HCT116 (cell line): ENCODE measurements around the gene WNT5B. TPM values are rescaled to one million over a fixed set of nuclear protein-coding genes. Genes with fewer than 3 reads are reported as not detected.

Source experiments
- ATAC-seq: fragments of 200-7000 bp; cut with Tn5 transposase; 2 replicates; pipeline ENCODE4 v1.9.1; 2020; ENCODE audit warnings: mild to moderate bottlenecking, moderate library complexity
- BruUV-seq: library from RNA; stranded (reverse); fragments of 400-500 nt; replicated peaks from 2 replicates; lab custom pipeline; 2021; lab: Mats Ljungman, UMichigan
- CTCF ChIA-PET: fragments of 300-600 bp; sonication (Branson Sonifier 250); formaldehyde crosslinking; loops from one replicate; lab custom pipeline; 2021; ENCODE audit warnings: antibody characterized with exemption; lab: Charles Lee
- POLR2A ChIA-PET: fragments of 300-600, 350-600 bp; sonication (Branson Sonifier 250); formaldehyde crosslinking; loops from one replicate; lab custom pipeline; 2021; ENCODE audit warnings: antibody characterized with exemption; lab: Charles Lee
- RAD21 ChIA-PET, 2 experiments: fragments of 300-600 bp; sonication (Branson Sonifier 250); formaldehyde crosslinking; loops; one replicate each; lab custom pipeline; 2023; ENCODE audit warnings: low total read pairs in 2 of 2; ENCODE audit not compliant: uncharacterized antibody in 2 of 2, unreplicated experiment in 2 of 2, low non-redundant PET in 1 of 2; lab: Charles Lee
- DNase-seq: peaks from one replicate; pipeline ENCODE4 v3.0.0-alpha.2; 2010; ENCODE audit warnings: low read depth, low spot score
- H2AFZ ChIP-seq: fragments of 200-600 bp; shearing (Covaris generic), sonication (generic); 2 replicates; pipeline ENCODE4 v1.6.1; 2017; ENCODE audit warnings: low read depth, mixed run types, mixed read lengths, antibody characterized with exemption, low read length; ENCODE audit not compliant: poor library complexity, severe bottlenecking
- H3K27ac ChIP-seq: 2 replicates; pipeline ENCODE4 v1.5.1; 2012; ENCODE audit warnings: low read depth, low read length
- H3K27me3 ChIP-seq: fragments of 200-600 bp; sonication (generic); 2 replicates; pipeline ENCODE4 v1.6.1; 2016; ENCODE audit warnings: mixed run types, low read length, mixed read lengths; ENCODE audit not compliant: insufficient read depth
- H3K36me3 ChIP-seq, 2 experiments: fragments of 200-500 bp in 1 of 2; fragments of 200-600 bp in 1 of 2; sonication (Bioruptor generic) in 1 of 2; sonication (generic) in 1 of 2; 2 replicates each; pipeline versions ENCODE4 v1.5.1 to v1.6.1; 2014 to 2016; ENCODE audit warnings: low read length in 2 of 2, inconsistent platforms in 1 of 2, mixed read lengths in 1 of 2, mixed run types in 1 of 2; ENCODE audit not compliant: insufficient read depth in 2 of 2, control insufficient read depth in 1 of 2
- H3K4me1 ChIP-seq, 2 experiments: fragments of 200-600 bp in 1 of 2; sonication (generic) in 1 of 2; 2 replicates each; pipeline versions ENCODE4 v1.5.1 to v1.6.1; 2012 to 2017; ENCODE audit warnings: low read length in 2 of 2, inconsistent platforms in 1 of 2, mild to moderate bottlenecking in 1 of 2, mixed read lengths in 1 of 2, mixed run types in 1 of 2, moderate library complexity in 1 of 2; ENCODE audit not compliant: insufficient read depth in 2 of 2, control insufficient read depth in 1 of 2
- H3K4me2 ChIP-seq: fragments of 200-600 bp; sonication (generic); 2 replicates; pipeline ENCODE4 v1.6.1; 2017; ENCODE audit warnings: mixed run types, low read length, mixed read lengths
- H3K4me3 ChIP-seq, 2 experiments: fragments of 200-600 bp in 1 of 2; sonication (generic) in 1 of 2; replicated peaks in 1 of 2; 2 replicates each; pipeline ENCODE4 v1.5.1; 2011 to 2016; ENCODE audit warnings: low read length in 2 of 2, control low read depth in 1 of 2, low read depth in 1 of 2, mild to moderate bottlenecking in 1 of 2, mixed read lengths in 1 of 2, mixed run types in 1 of 2
- H3K79me2 ChIP-seq: fragments of 200-600 bp; sonication (generic); 2 replicates; pipeline ENCODE4 v1.6.1; 2017; ENCODE audit warnings: mild to moderate bottlenecking, mixed run types, low read length, moderate library complexity, mixed read lengths; ENCODE audit not compliant: insufficient read depth
- H3K9ac ChIP-seq: fragments of 200-600 bp; sonication (generic); 2 replicates; pipeline ENCODE4 v1.6.1; 2016; ENCODE audit warnings: low read length, mixed read lengths
- H3K9me2 ChIP-seq: fragments of 200-600 bp; sonication (generic), shearing (Covaris generic); 2 replicates; pipeline ENCODE4 v1.6.1; 2017; ENCODE audit warnings: mixed run types, mild to moderate bottlenecking, moderate library complexity; ENCODE audit not compliant: insufficient read depth
- H3K9me3 ChIP-seq, 2 experiments: fragments of 200-500 bp in 1 of 2; fragments of 200-600 bp in 1 of 2; sonication (Bioruptor generic) in 1 of 2; sonication (generic) in 1 of 2; 2 replicates each; pipeline ENCODE4 v1.6.1; 2014 to 2017; ENCODE audit warnings: low read length in 2 of 2, mixed read lengths in 2 of 2, inconsistent platforms in 1 of 2, low read depth in 1 of 2, mild to moderate bottlenecking in 1 of 2, mixed run types in 1 of 2, moderate library complexity in 1 of 2; ENCODE audit not compliant: control insufficient read depth in 1 of 2, insufficient read depth in 1 of 2
- H4K20me1 ChIP-seq: fragments of 200-600 bp; sonication (generic), shearing (Covaris generic); 2 replicates; pipeline ENCODE4 v1.6.1; 2017; ENCODE audit warnings: mixed run types, mild to moderate bottlenecking, moderate library complexity; ENCODE audit not compliant: insufficient read depth
- ATF3 ChIP-seq: IDR thresholded peaks from 2 replicates; pipeline ENCODE4 v1.6.1; 2012
- CBX3 ChIP-seq: IDR thresholded peaks from 2 replicates; pipeline ENCODE4 v1.6.1; 2012; ENCODE audit warnings: low read depth
- CEBPB ChIP-seq: IDR thresholded peaks from 2 replicates; pipeline ENCODE4 v1.6.1; 2012; ENCODE audit warnings: low read depth
- CTCF ChIP-seq, 3 experiments: fragments of 200-600 bp in 1 of 3; sonication (generic) in 1 of 3; IDR thresholded peaks in 2 of 3; conservative IDR thresholded peaks in 1 of 3; 2 replicates each; pipeline ENCODE4 v1.5.1; 2012 to 2017; ENCODE audit warnings: low read depth in 2 of 3, low read length in 2 of 3, antibody characterized with exemption in 1 of 3, borderline replicate concordance in 1 of 3, control low read depth in 1 of 3, mild to moderate bottlenecking in 1 of 3, mixed read lengths in 1 of 3, mixed run types in 1 of 3, moderate library complexity in 1 of 3; ENCODE audit not compliant: insufficient read depth in 1 of 3
- EGR1 ChIP-seq: IDR thresholded peaks from 2 replicates; pipeline ENCODE4 v1.6.1; 2012; ENCODE audit warnings: low read depth
- ELF1 ChIP-seq: IDR thresholded peaks from 2 replicates; pipeline ENCODE4 v1.6.1; 2012; ENCODE audit warnings: low read depth, borderline replicate concordance
- EZH2 ChIP-seq: fragments of 200-600 bp; sonication (generic); IDR thresholded peaks from 2 replicates; pipeline ENCODE4 v1.6.1; 2017; ENCODE audit warnings: antibody characterized with exemption, mixed run types
- EZH2phosphoT487 ChIP-seq: fragments of 200-600 bp; IDR thresholded peaks from 2 replicates; pipeline ENCODE4 v1.6.1; 2018; ENCODE audit warnings: antibody characterized with exemption, borderline replicate concordance
- FOSL1 ChIP-seq: IDR thresholded peaks from 2 replicates; pipeline ENCODE4 v1.6.1; 2012; ENCODE audit warnings: low read depth
- JUND ChIP-seq: IDR thresholded peaks from 2 replicates; pipeline ENCODE4 v1.6.1; 2012
- MAX ChIP-seq: IDR thresholded peaks from 2 replicates; pipeline ENCODE4 v1.6.1; 2012
- POLR2AphosphoS5 ChIP-seq: IDR thresholded peaks from 2 replicates; pipeline ENCODE4 v1.6.1; 2011; ENCODE audit warnings: mild to moderate bottlenecking, low read depth, low read length, moderate library complexity
- SIN3A ChIP-seq: IDR thresholded peaks from 2 replicates; pipeline ENCODE4 v1.6.1; 2012; ENCODE audit warnings: low read depth
- SRF ChIP-seq: IDR thresholded peaks from 2 replicates; pipeline ENCODE4 v1.6.1; 2012; ENCODE audit warnings: low read depth
- ZBTB33 ChIP-seq: IDR thresholded peaks from 2 replicates; pipeline ENCODE4 v1.6.1; 2011; ENCODE audit warnings: mild to moderate bottlenecking, low read length, moderate library complexity; ENCODE audit not compliant: insufficient replicate concordance; ENCODE audit errors: extremely low read depth
- ZFX ChIP-seq: fragments of 450-650 bp; IDR thresholded peaks from 2 replicates; pipeline ENCODE4 v1.6.1; 2017
- ZNF274 ChIP-seq: fragments of 200-500 bp; sonication (Bioruptor generic); IDR thresholded peaks from 2 replicates; pipeline ENCODE4 v1.6.1; 2014; ENCODE audit warnings: mild to moderate bottlenecking, low read depth, low read length, inconsistent platforms
- intact Hi-C: fragments of 100-400 bp; cut with micrococcal nuclease; formaldehyde crosslinking; loops from 2 replicates; pipeline ENCODE4 v1.10.0; 2022
- total RNA-seq: library from RNA; stranded (reverse); gene quantifications from one replicate; pipeline ENCODE4 v1.2.1, GENCODE V29; 2021; ENCODE audit not compliant: unreplicated experiment

WNT5B gene
- total RNA-seq, 1 experiment from 2014 or later: 0.52 TPM

GRCh38 chr12:1610072-1610643 lies 18.9 kb upstream of the WNT5B start:
- peaks cover 8 to 18% of the 10 kb centered on the region in 2 experiments for H3K4me1 ChIP-seq
- no peaks in the 10 kb centered on the region for H4K20me1 ChIP-seq
- no peaks in the 10 kb centered on the region for H3K36me3 ChIP-seq
- ATAC-seq: no peak
- H3K4me2 ChIP-seq: no peak overlapping the region
- H3K9me2 ChIP-seq: no peaks in the 10 kb centered on the region
- H3K79me2 ChIP-seq: no peaks in the 10 kb centered on the region
- no peak overlapping the region for H3K27ac ChIP-seq
- TF ChIP-seq EZH2phosphoT487 (no peak), CTCF (IDR thresholded peaks at IDR 0.05 in 2 of 3, conservative IDR thresholded peaks at IDR 0.05 in 1 of 3; ENCODE audit: borderline replicate concordance in 1 of 3, insufficient read depth in 1 of 3, low read depth in 2 of 3, low read length in 2 of 3) (no peak), ZNF274 (no peak), CBX3 (no peak), EGR1 (no peak), EZH2 (no peak), CEBPB (no peak), POLR2AphosphoS5 (no peak), ZBTB33 (no peak), JUND (no peak), FOSL1 (no peak), ATF3 (no peak), SIN3A (no peak), ELF1 (no peak), SRF (no peak), MAX (no peak), ZFX (no peak)
- TF ChIP-seq, all 23 proteins: peak for 0
- Histone ChIP-seq H3K9me3 (no peaks in the 10 kb centered on the region), H3K27me3 (no peaks in the 10 kb centered on the region), H3K4me3 (no peak overlapping the region), H3K9ac (no peak overlapping the region), H2AFZ (no peak overlapping the region)
- POLR2A ChIA-PET: no interaction called here
- no TSS peak for BruUV-seq
- DNase-seq: no peak
- CTCF ChIA-PET: no interaction called here
- intact Hi-C loops: no loop called here
- RAD21 ChIA-PET: no interaction called here
